OCI-LY7 (cell line): ENCODE measurements around the gene ZMIZ2. TPM values are rescaled to one million over a fixed set of nuclear protein-coding genes. Genes with fewer than 3 reads are reported as not detected.

Experiments used
- BruUV-seq: library from RNA; stranded (reverse); fragments of 400-500 nt; replicated peaks from 2 replicates; lab custom pipeline; 2021; lab: Mats Ljungman, UMichigan
- CTCF ChIA-PET: fragments of 300-600 bp; sonication (Branson Sonifier 250); formaldehyde crosslinking; loops from one replicate; lab custom pipeline; 2022; ENCODE audit warnings: antibody characterized with exemption; ENCODE audit not compliant: unreplicated experiment; lab: Charles Lee
- POLR2A ChIA-PET: fragments of 300-600 bp; sonication (Branson Sonifier 250); formaldehyde crosslinking; loops from one replicate; lab custom pipeline; 2022; ENCODE audit warnings: antibody characterized with exemption; lab: Charles Lee
- DNase-seq: peaks from one replicate; pipeline ENCODE4 v3.0.0-alpha.2; 2015; ENCODE audit warnings: low spot score
- H2AFZ ChIP-seq: fragments of 200-600 bp; sonication (generic), shearing (Covaris generic); 2 replicates; pipeline ENCODE4 v1.6.1; 2014; ENCODE audit warnings: mild to moderate bottlenecking, antibody characterized with exemption, low read length, moderate library complexity
- H3K27ac ChIP-seq: fragments of 200-600 bp; sonication (generic); 2 replicates; pipeline ENCODE4 v1.5.1; 2014; ENCODE audit warnings: mixed run types, low read depth, mild to moderate bottlenecking, moderate library complexity, low read length, inconsistent platforms; ENCODE audit not compliant: poor library complexity, severe bottlenecking
- H3K36me3 ChIP-seq: fragments of 200-600 bp; sonication (generic); 2 replicates; pipeline ENCODE4 v1.6.1; 2014; ENCODE audit warnings: mild to moderate bottlenecking, antibody characterized with exemption, low read length, moderate library complexity, mixed read lengths; ENCODE audit not compliant: insufficient read depth
- H3K4me1 ChIP-seq: fragments of 200-600 bp; sonication (generic); 2 replicates; pipeline ENCODE4 v1.5.1; 2014; ENCODE audit warnings: mild to moderate bottlenecking, low read length; ENCODE audit not compliant: insufficient read depth, poor library complexity, severe bottlenecking
- H3K4me2 ChIP-seq: fragments of 200-600 bp; sonication (generic); 2 replicates; pipeline ENCODE4 v1.6.1; 2014; ENCODE audit warnings: mild to moderate bottlenecking, low read length
- H3K4me3 ChIP-seq: fragments of 200-600 bp; sonication (generic); 2 replicates; pipeline ENCODE4 v1.5.1; 2014; ENCODE audit warnings: mild to moderate bottlenecking, low read depth, low read length; ENCODE audit not compliant: poor library complexity, severe bottlenecking
- H3K79me2 ChIP-seq: fragments of 200-600 bp; sonication (generic); 2 replicates; pipeline ENCODE4 v1.6.1; 2016; ENCODE audit warnings: low read depth, mild to moderate bottlenecking, low read length, moderate library complexity, mixed read lengths; ENCODE audit not compliant: insufficient read depth
- H3K9me2 ChIP-seq: fragments of 200-600 bp; sonication (generic); 2 replicates; pipeline ENCODE4 v1.6.1; 2016; ENCODE audit warnings: mild to moderate bottlenecking, low read length, mixed read lengths; ENCODE audit not compliant: insufficient read depth
- H3K9me3 ChIP-seq: fragments of 200-600 bp; sonication (generic); 2 replicates; pipeline ENCODE4 v1.6.1; 2014; ENCODE audit warnings: mild to moderate bottlenecking, mixed run types, low read length, mixed read lengths
- H4K20me1 ChIP-seq: fragments of 200-600 bp; sonication (generic); 2 replicates; pipeline ENCODE4 v1.6.1; 2014; ENCODE audit warnings: mild to moderate bottlenecking, antibody characterized with exemption, low read length, moderate library complexity, mixed read lengths; ENCODE audit not compliant: insufficient read depth
- EZH2phosphoT487 ChIP-seq: fragments of 200-600 bp; sonication (generic); IDR thresholded peaks from 2 replicates; pipeline ENCODE4 v1.6.1; 2018; ENCODE audit warnings: low read depth, borderline replicate concordance, mild to moderate bottlenecking, mixed run types, antibody characterized with exemption, low read length, moderate library complexity, mixed read lengths
- intact Hi-C: fragments of 100-400 bp; cut with micrococcal nuclease; formaldehyde crosslinking; loops from one replicate; pipeline ENCODE4 v1.10.0; 2022; ENCODE audit not compliant: unreplicated experiment
- total RNA-seq, 2 experiments: library from RNA; depleted of rRNA in 1 of 2; stranded (reverse); fragments of >200 nt in 1 of 2; shearing (Covaris generic) in 1 of 2; gene quantifications; 2 replicates each; pipeline ENCODE4 v1.2.3, GENCODE V29; 2014 to 2022
- TF ChIP-seq, protein P1 (sequence below): fragments of 200-600 bp; sonication (generic); conservative IDR thresholded peaks from 2 replicates; pipeline ENCODE4 v1.5.1; 2014; ENCODE audit warnings: mild to moderate bottlenecking, antibody characterized with exemption, low read length, moderate library complexity, mixed read lengths

ZMIZ2 gene
- total RNA-seq, 2 experiments from 2014 or later, result 17.2 to 79.7 TPM

- H3K9me2 ChIP-seq, result no peaks in the 10 kb centered on the region
- H3K9me3 ChIP-seq, result no peaks in the 10 kb centered on the region
- H4K20me1 ChIP-seq, result peaks cover 15% of the 10 kb centered on the region; the same call in 1 of the 2 replicates
- peaks cover 38% of the 10 kb centered on the region for H3K4me1 ChIP-seq
- no TSS peak for BruUV-seq
- ChIA-PET CTCF (no interaction called here), POLR2A (interaction anchor here (0.5 to 1.8 kb wide), 5 partner anchors 18 to 479 kb away, joined by 3 to 6 read pairs (median 4); partner anchors contain the start of genes H2AZ2 and TMED4)
- H3K36me3 ChIP-seq, result peaks cover 3% of the 10 kb centered on the region; the same call in 1 of the 2 replicates
- no peak overlapping the region for H2AFZ ChIP-seq
- H3K79me2 ChIP-seq, result peaks cover 5% of the 10 kb centered on the region; the same call in 1 of the 2 replicates
- H3K4me3 ChIP-seq, result peak overlapping the region; percentile 94
- intact Hi-C loops, result no loop called here
- H3K4me2 ChIP-seq, result peak overlapping the region; percentile 91
- no peak overlapping the region for H3K27ac ChIP-seq
- DNase-seq, result no peak
- TF ChIP-seq, protein P1, sequence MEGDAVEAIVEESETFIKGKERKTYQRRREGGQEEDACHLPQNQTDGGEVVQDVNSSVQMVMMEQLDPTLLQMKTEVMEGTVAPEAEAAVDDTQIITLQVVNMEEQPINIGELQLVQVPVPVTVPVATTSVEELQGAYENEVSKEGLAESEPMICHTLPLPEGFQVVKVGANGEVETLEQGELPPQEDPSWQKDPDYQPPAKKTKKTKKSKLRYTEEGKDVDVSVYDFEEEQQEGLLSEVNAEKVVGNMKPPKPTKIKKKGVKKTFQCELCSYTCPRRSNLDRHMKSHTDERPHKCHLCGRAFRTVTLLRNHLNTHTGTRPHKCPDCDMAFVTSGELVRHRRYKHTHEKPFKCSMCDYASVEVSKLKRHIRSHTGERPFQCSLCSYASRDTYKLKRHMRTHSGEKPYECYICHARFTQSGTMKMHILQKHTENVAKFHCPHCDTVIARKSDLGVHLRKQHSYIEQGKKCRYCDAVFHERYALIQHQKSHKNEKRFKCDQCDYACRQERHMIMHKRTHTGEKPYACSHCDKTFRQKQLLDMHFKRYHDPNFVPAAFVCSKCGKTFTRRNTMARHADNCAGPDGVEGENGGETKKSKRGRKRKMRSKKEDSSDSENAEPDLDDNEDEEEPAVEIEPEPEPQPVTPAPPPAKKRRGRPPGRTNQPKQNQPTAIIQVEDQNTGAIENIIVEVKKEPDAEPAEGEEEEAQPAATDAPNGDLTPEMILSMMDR, result no peak
- no peak for TF ChIP-seq EZH2phosphoT487
Observed at GRCh38 chr7:44750424-44750823, 1.8 kb downstream of the ZMIZ2 start.

- peaks cover 38% of the 10 kb centered on the region for H3K4me1 ChIP-seq
- no peaks in the 10 kb centered on the region for H3K9me2 ChIP-seq
- intact Hi-C loops, result no loop called here
- no peak overlapping the region for H3K27ac ChIP-seq
- BruUV-seq, result TSS peak; percentile 47
- H3K79me2 ChIP-seq, result peaks cover 5% of the 10 kb centered on the region; the same call in 1 of the 2 replicates
- DNase-seq, result peak; percentile 50
- TF ChIP-seq EZH2phosphoT487, result no peak
- ChIA-PET POLR2A (interaction anchor here (0.5 to 1.8 kb wide), 4 partner anchors 18 to 479 kb away, joined by 3 to 6 read pairs (median 4); partner anchors contain the start of gene TMED4), CTCF (interaction anchor here (0.6 kb wide), 2 partner anchors 137 to 640 kb away, joined by 3 to 5 read pairs; no protein-coding TSS in a partner anchor)
- H3K4me2 ChIP-seq, result peak overlapping the region; percentile 91
- peak overlapping the region; percentile 94 for H3K4me3 ChIP-seq
- peaks cover 15% of the 10 kb centered on the region; the same call in 1 of the 2 replicates for H4K20me1 ChIP-seq
- no peak overlapping the region for H2AFZ ChIP-seq
- H3K9me3 ChIP-seq, result no peaks in the 10 kb centered on the region
- peaks cover 3% of the 10 kb centered on the region; the same call in 1 of the 2 replicates for H3K36me3 ChIP-seq
Observed at GRCh38 chr7:44750921-44751571, 2.4 kb downstream of the ZMIZ2 start.

GRCh38 chr7:44752822-44753221, 4.2 kb downstream of the ZMIZ2 start:
- no peak for DNase-seq
- no TSS peak for BruUV-seq
- H3K4me1 ChIP-seq, result peaks cover 35% of the 10 kb centered on the region
- H3K4me2 ChIP-seq, result no peak overlapping the region
- peaks cover 11% of the 10 kb centered on the region for H3K36me3 ChIP-seq
- peaks cover 15% of the 10 kb centered on the region; the same call in 1 of the 2 replicates for H4K20me1 ChIP-seq
- H2AFZ ChIP-seq, result no peak overlapping the region
- ChIA-PET POLR2A (interaction anchor here (0.6 to 0.8 kb wide), 2 partner anchors 40 to 217 kb away, joined by 3 read pairs; no protein-coding TSS in a partner anchor), CTCF (no interaction called here)
- intact Hi-C loops, result no loop called here
- H3K9me3 ChIP-seq, result no peaks in the 10 kb centered on the region
- H3K79me2 ChIP-seq, result peaks cover 5% of the 10 kb centered on the region; the same call in 1 of the 2 replicates
- no peak overlapping the region for H3K4me3 ChIP-seq
- H3K27ac ChIP-seq, result no peak overlapping the region
- TF ChIP-seq, protein P1, result no peak
- TF ChIP-seq EZH2phosphoT487, result no peak
- H3K9me2 ChIP-seq, result no peaks in the 10 kb centered on the region
